ENCODE measurements around the gene APMAP. TPM values are rescaled to one million over a fixed set of nuclear protein-coding genes. Genes with fewer than 3 reads are reported as not detected.

APMAP gene
- total and polyA plus RNA-seq, 2 experiments from 2014 or later = 50.4 to 90.2 TPM

- H3K9me3 ChIP-seq (ENCODE audit: low read depth) = no peaks in the 10 kb centered on the region
- no peak overlapping the region for H3K27ac ChIP-seq
- no peaks in the 10 kb centered on the region for H3K27me3 ChIP-seq
- H3K4me3 ChIP-seq = no peak overlapping the region
- no peaks in the 10 kb centered on the region for H3K36me3 ChIP-seq
- no peaks in the 10 kb centered on the region for H3K4me1 ChIP-seq (ENCODE audit: low read depth)
- TF ChIP-seq, protein P1, sequence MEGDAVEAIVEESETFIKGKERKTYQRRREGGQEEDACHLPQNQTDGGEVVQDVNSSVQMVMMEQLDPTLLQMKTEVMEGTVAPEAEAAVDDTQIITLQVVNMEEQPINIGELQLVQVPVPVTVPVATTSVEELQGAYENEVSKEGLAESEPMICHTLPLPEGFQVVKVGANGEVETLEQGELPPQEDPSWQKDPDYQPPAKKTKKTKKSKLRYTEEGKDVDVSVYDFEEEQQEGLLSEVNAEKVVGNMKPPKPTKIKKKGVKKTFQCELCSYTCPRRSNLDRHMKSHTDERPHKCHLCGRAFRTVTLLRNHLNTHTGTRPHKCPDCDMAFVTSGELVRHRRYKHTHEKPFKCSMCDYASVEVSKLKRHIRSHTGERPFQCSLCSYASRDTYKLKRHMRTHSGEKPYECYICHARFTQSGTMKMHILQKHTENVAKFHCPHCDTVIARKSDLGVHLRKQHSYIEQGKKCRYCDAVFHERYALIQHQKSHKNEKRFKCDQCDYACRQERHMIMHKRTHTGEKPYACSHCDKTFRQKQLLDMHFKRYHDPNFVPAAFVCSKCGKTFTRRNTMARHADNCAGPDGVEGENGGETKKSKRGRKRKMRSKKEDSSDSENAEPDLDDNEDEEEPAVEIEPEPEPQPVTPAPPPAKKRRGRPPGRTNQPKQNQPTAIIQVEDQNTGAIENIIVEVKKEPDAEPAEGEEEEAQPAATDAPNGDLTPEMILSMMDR (IDR thresholded peaks at IDR 0.05; ENCODE audit: low read depth, low read length) = no peak
- DNase-seq (ENCODE audit: low read depth in 1 of 2, low spot score in 1 of 2) = no peak
These were observed 45.5 kb upstream of the APMAP start for GRCh38 chr20:25038103-25038410.

GRCh38 chr20:25037288-25038102 is 44.9 kb upstream of the APMAP start:
- no peak overlapping the region for H3K4me3 ChIP-seq
- no peaks in the 10 kb centered on the region for H3K27me3 ChIP-seq
- H3K9me3 ChIP-seq (ENCODE audit: low read depth) = no peaks in the 10 kb centered on the region
- H3K36me3 ChIP-seq = no peaks in the 10 kb centered on the region
- H3K27ac ChIP-seq = no peak overlapping the region
- H3K4me1 ChIP-seq (ENCODE audit: low read depth) = no peaks in the 10 kb centered on the region
- TF ChIP-seq, protein P1 (IDR thresholded peaks at IDR 0.05; ENCODE audit: low read depth, low read length) = no peak
- no peak for DNase-seq (ENCODE audit: low read depth in 1 of 2, low spot score in 1 of 2)

DNA sequence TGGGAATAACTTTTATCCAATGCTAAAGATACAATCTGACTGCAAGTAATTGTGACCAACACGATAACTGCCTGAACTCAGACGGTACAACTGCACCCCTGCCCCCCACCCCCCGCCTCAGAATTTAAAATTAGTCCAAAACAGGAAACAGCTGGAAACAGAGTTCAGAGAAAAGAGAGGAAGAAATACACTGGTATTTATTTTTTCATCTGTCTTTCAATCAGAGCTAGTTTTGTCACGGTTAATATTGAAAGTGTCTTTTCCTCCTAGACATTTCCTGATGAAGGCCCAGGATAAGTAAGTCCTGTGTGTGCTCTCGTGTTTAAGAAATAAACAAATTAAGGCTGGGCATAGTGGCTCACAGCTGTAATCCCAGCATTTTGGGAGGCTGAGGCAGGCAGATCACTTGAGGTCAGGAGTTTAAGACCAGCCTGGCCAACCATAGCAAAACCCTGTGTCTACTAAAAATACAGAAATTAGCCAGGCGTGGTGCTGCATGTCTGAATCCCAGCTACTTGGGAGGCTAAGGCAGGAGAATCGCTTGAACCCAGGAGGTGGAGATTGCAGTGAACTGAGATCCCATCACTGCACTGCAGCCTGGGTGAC is 43.9 kb upstream of the APMAP start:
- Histone ChIP-seq H3K4me3 (no peak overlapping the region), H3K36me3 (no peaks in the 10 kb centered on the region), H3K4me1 (ENCODE audit: low read depth) (no peaks in the 10 kb centered on the region), H3K9me3 (ENCODE audit: low read depth) (no peaks in the 10 kb centered on the region), H3K27ac (no peak overlapping the region), H3K27me3 (no peaks in the 10 kb centered on the region)
- DNase-seq (ENCODE audit: low read depth in 1 of 2, low spot score in 1 of 2) = no peak
- TF ChIP-seq, protein P1 (IDR thresholded peaks at IDR 0.05; ENCODE audit: low read depth, low read length) = no peak

- H3K27ac ChIP-seq = no peak overlapping the region
These were observed 43.4 kb upstream of the APMAP start for GRCh38 chr20:25035921-25036320.

DNA sequence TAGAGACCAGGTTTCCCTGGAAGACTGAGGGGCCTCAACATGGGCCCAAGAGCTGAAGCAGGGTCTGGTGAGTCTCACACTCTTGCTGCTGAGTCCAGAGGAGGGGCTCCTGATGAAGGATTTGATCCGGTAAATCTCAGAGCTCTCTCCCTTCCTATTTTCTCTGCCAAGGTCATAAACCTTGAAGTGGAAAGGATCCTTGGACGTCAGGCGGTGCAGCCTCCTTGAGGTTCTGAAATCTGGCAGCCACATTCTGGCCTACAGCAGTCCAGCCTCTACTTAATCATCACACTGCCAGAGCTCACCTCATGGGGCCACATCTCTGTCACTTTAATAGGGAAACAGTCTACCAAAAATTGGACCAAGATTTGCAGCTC is 41.4 kb upstream of the APMAP start:
- Histone ChIP-seq H3K27ac (no peak overlapping the region), H3K27me3 (no peaks in the 10 kb centered on the region), H3K36me3 (no peaks in the 10 kb centered on the region), H3K4me1 (ENCODE audit: low read depth) (no peaks in the 10 kb centered on the region), H3K9me3 (ENCODE audit: low read depth) (no peaks in the 10 kb centered on the region), H3K4me3 (no peak overlapping the region)
- no peak for DNase-seq (ENCODE audit: low read depth in 1 of 2, low spot score in 1 of 2)
- TF ChIP-seq, protein P1 (IDR thresholded peaks at IDR 0.05; ENCODE audit: low read depth, low read length) = no peak

More at GRCh38 chr20:25035921-25036320, 43.4 kb upstream of the APMAP start:
- H3K36me3 ChIP-seq = no peaks in the 10 kb centered on the region
- H3K4me1 ChIP-seq (ENCODE audit: low read depth) = no peaks in the 10 kb centered on the region
- H3K9me3 ChIP-seq (ENCODE audit: low read depth) = no peaks in the 10 kb centered on the region
- no peak overlapping the region for H3K4me3 ChIP-seq
- no peaks in the 10 kb centered on the region for H3K27me3 ChIP-seq
- TF ChIP-seq, protein P1 (IDR thresholded peaks at IDR 0.05; ENCODE audit: low read depth, low read length) = no peak
- no peak for DNase-seq (ENCODE audit: low read depth in 1 of 2, low spot score in 1 of 2)
